Omental fat pad (tissue), 4 donors: ENCODE results near the gene SYT1. TPM values are rescaled to one million over a fixed set of nuclear protein-coding genes. Genes with fewer than 3 reads are reported as not detected.

Experiments
- ATAC-seq: fragments of 150-250 bp; one replicate; pipeline ENCODE4 v1.9.1; 2016; ENCODE audit warnings: mild to moderate bottlenecking, moderate library complexity; ENCODE audit not compliant: low FRiP score
- DNase-seq: peaks from one replicate; pipeline ENCODE4 v3.0.0-alpha.2; 2019; ENCODE audit warnings: low spot score
- CTCF ChIP-seq, 3 donors: fragments of 450-650 bp; IDR thresholded peaks; one replicate each; pipeline ENCODE4 v1.5.1; 2016 to 2017; ENCODE audit warnings: antibody characterized with exemption in 3 of 3, mild to moderate bottlenecking in 3 of 3, moderate library complexity in 2 of 3
- total RNA-seq, 4 donors: library from RNA; depleted of rRNA; stranded (reverse); fragments of >200 nt; gene quantifications; one replicate each; pipeline ENCODE4 v1.1.0, GENCODE V29; 2016

The SYT1 gene
- total RNA-seq, 4 donors from 2014 or later: 0.72 to 3.1 (median 1.7) TPM

GRCh38 chr12:79119796-79120195, 255.2 kb downstream of the SYT1 start:
- DNase-seq: no peak
- ATAC-seq: no peak
- no peak for TF ChIP-seq CTCF (IDR thresholded peaks at IDR 0.05)

GRCh38 chr12:79121486-79121885, 256.9 kb downstream of the SYT1 start:
- DNase-seq (no peak), ATAC-seq (no peak)
- TF ChIP-seq CTCF (IDR thresholded peaks at IDR 0.05): no peak

GRCh38 chr12:79124385-79124784, 259.8 kb downstream of the SYT1 start:
- DNase-seq (no peak), ATAC-seq (no peak)
- TF ChIP-seq CTCF (IDR thresholded peaks at IDR 0.05): no peak

GRCh38 chr12:79125358-79125757, 260.8 kb downstream of the SYT1 start:
- no peak for DNase-seq
- TF ChIP-seq CTCF (IDR thresholded peaks at IDR 0.05): no peak
- ATAC-seq: no peak

- TF ChIP-seq CTCF (IDR thresholded peaks at IDR 0.05): no peak
- ATAC-seq (no peak), DNase-seq (no peak)
Observed at GRCh38 chr12:79127271-79127751, 262.7 kb downstream of the SYT1 start.

- ATAC-seq (no peak), DNase-seq (no peak)
- no peak for TF ChIP-seq CTCF (IDR thresholded peaks at IDR 0.05)
Observed at GRCh38 chr12:79128956-79129355, 264.4 kb downstream of the SYT1 start.

GRCh38 chr12:79138872-79139271, 274.3 kb downstream of the SYT1 start:
- no peak for DNase-seq
- TF ChIP-seq CTCF (IDR thresholded peaks at IDR 0.05): no peak
- ATAC-seq: no peak
